ENCODE results near the gene TRPM8.
"Not testable (repeated sequence)": the region's sequence is repeated elsewhere in the genome, so short reads cannot be mapped to it uniquely, and the experiment has no call there.

Gene TRPM8

DNA sequence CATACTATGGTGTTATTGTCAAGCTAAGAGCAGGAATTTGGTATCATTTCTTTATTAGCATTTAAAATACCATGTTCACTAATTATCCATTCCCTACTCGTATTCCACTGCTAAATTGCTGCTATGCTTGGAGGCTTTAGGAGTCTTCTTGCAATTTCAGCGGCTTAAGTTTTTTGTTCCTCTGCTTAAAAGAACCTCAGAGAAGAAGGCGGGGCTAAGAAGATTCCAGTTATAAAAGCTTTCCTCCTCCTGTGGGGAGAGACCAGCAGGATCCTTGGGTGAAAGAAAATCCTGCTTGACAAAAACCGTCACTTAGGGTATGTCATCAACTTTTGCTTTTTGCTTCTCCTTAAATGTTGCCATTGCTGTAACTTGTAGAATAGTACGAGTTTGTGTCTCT is at the start of gene TRPM8:
Gene TRPM8 (plus strand): TSS at position 258 of the 400 bp plus-strand sequence. CDS start 9,165 bp downstream, outside the sequence.
- no peak for DNase-seq

- DNase-seq = peak; percentile 50
These were observed 49.1 kb upstream of the TRPM8 start, which contains the start of gene MSL3B for GRCh38 chr2:233867993-233868532. MSL3B (minus strand) TSS chr2:233868386.

DNA sequence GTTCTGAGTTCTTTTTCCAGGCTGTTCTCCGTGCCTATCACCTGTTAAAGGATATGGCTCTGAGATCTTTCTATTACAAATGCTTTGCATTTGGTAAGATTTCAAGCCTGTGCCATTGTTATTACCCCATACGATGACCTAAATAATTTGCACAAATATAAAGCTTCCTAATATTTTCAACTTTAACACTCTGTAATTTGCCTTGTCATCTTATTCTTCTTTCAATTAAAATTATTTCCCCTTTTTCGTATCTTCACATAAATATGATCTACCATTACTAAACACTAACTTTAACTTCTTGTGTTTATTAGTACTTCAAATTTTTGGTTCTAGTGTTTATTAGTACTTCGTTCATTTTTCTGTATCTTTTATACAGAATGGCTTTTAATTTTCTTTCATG is 45.7 kb upstream of the TRPM8 start:
- no peak for DNase-seq

DNA sequence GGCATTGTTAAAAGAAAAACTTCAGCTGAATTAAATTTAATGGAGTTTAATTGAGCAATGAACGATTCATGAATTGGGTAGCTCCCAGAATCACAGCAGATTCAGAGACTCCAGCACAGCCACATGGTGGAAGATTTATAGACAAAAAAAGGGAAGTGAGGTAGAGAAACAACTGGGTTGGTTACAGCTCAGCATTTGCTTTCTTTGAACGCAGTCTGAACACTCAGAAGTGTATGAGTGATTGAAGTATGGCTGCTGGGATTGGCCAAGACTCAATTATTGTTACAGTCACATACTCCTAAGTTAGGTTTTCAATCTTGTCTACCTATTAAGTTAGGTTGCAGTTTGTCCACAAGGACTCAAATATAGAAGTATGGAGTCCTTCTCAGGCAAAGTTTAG is 45.0 kb upstream of the TRPM8 start:
- not testable (repeated sequence) for DNase-seq

GRCh38 chr2:233882353-233882752 is 34.8 kb upstream of the TRPM8 start:
- no peak for DNase-seq

DNA sequence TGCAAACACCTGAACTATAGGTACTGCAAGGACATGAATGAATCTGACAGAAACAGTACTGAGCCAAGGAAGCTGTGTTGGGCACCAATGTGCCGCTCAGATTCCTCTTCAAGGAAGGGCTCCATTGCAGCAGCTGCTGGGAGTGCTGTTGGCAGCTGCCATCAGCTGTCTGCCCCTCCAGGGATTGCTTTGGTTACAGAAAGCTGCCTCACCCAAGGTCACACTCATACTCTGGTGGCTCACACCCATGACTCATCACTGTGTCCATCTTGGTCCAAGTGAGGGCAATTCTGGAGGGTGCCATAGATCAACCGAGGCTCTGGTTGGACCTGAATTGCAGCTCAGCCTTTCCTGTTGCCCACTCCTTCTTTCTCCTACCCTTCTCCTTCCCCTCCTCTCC is 24.4 kb upstream of the TRPM8 start:
- no peak for DNase-seq

GRCh38 chr2:233896253-233896652 is 20.9 kb upstream of the TRPM8 start:
- DNase-seq = not testable (repeated sequence)

DNA sequence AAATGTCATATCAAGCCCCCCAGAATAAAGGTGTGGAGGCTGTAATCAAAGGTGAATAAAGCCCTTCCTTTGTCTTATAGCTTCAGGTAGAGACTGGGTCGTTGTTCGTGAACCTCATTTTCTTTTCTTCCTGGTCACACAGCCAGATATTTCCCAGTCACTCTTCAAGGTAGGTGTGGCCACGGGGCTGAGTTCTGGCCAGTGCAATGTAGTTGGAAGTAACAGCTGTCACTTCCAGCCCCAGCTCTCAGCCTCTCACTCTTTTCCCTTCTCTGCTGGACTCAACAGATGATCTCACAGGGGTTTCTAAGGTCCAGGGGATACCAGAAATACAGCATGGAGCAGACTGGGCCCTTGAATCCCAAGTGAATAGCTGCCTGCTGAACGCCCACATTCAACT is 15.8 kb upstream of the TRPM8 start:
- no peak for DNase-seq

DNA sequence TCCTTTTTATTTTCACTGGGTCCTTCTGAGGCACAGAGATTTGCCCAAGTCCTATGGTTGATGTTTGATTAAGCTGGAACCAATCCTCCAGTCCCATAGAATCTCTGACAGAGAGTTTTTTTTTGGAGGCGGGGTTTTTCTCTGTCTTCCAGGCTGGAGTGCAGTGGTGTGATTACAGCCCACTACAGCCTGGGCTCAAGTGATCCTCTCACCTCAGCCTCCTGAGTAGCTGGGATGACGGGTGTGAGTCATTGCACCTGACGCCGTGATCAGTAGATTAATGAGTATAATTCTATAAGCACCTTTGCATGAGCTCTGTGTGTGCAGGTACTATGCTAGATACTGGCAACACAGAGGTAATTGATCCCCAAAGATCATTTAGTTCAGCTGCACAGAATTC is 15.3 kb upstream of the TRPM8 start:
- DNase-seq = no peak

DNA sequence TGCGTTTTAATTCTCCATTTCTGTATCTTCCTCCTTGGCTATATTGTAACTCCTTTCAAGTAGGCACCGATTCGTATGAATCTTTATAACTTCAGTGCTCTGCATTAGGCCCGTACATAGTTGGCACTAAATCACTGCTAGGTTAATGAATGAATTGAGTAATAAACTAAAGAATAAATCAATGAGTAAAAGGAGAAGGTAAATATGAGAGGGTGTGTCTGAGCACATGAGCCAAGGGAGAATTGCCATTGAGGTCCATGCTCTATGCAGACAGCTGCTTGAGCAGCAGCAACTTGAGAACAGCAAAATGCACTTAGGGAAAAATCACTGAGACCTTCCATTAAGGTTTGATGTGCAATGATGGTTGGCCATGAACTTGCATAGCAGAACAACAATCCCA is 11.2 kb upstream of the TRPM8 start:
- DNase-seq = no peak

GRCh38 chr2:233907627-233908026 is 9.5 kb upstream of the TRPM8 start:
- no peak for DNase-seq

- peak; percentile 5 for DNase-seq
These were observed 4.3 kb upstream of the TRPM8 start for GRCh38 chr2:233912691-233913423.

DNA sequence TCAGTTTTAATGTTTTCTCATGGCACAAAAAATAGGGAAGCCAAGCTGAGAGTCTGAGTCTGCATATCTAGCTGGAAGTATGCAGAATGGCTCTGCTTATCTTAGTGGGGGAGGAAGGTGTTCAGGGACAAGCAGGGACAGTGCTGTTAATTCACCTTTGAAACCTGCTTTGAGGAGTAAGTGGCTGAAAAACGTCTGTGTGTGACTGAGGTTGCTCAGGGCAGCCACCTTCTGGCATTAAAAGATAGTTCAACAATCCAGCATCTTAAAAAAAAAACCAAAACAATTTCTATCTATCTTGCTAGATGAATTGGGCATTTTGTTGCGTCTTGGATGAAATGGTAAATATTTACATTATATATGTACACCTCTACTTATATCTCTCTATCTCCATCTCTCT is 2.0 kb upstream of the TRPM8 start:
- DNase-seq = no peak

- DNase-seq = no peak
These were observed 2.1 kb downstream of the TRPM8 start for GRCh38 chr2:233919319-233919718.

- no peak for DNase-seq
These were observed 2.8 kb downstream of the TRPM8 start for GRCh38 chr2:233919938-233920337.

DNA sequence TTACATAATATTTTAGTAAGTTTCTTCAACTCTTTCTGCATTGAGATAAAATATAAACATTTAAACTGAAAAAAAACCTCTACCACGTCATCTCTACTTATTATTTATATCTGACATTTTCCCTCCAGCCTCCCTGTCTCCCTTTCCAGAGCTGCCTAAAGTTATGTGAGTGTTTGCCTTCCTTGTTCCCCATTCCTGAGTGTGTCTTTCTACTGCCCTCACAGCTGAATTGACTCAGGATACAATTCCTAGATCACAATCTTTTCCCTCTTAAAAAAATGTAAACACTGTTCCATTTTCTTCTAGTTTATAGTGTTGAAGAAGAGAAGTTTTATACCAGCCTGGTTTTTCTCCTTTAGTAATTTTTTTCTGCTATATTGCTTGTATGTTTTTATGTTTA is 5.3 kb downstream of the TRPM8 start:
- no peak for DNase-seq

- DNase-seq = no peak
These were observed 8.2 kb downstream of the TRPM8 start for GRCh38 chr2:233925402-233925801.

- no peak for DNase-seq
These were observed 9.6 kb downstream of the TRPM8 start for GRCh38 chr2:233926806-233927205.

- DNase-seq = no peak
These were observed 11.6 kb downstream of the TRPM8 start for GRCh38 chr2:233928594-233929351.

DNA sequence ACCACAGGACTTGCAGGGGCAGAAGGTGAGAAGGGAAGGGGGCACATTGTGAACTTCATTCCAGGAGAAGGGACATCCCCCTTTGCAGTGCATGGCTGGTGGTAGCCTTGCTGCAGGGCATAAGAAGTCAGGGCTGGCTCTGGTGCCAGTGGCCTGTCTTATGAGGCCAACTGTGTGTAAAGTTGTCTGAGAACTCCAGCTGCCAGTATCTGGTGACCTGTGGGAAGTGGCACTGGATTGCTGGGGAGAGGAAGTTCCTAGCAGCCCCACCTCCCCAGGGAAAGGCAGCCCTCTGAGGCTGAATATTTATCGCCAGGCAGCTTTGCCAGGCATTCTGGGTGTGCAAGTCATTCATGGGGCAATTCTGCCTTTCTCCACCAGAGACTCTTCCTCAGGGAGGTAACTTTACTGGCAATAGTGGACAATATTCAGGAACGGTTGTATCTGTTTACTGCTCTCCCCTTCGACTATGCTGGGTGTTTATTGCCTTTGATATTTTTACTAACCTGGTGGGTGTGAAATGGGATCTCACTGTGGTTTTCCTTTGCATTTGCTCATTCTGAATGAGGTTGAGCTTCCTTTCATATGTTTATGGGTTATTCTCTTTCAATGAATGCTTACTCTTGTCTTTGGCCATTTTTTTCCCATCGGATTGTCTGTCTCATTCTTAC is 12.3 kb downstream of the TRPM8 start:
- no peak for DNase-seq

- DNase-seq = no peak
These were observed 17.4 kb downstream of the TRPM8 start for GRCh38 chr2:233934524-233934923.

GRCh38 chr2:233935426-233935825 is 18.3 kb downstream of the TRPM8 start:
- DNase-seq = no peak

GRCh38 chr2:233936089-233936488 is 18.9 kb downstream of the TRPM8 start:
- no peak for DNase-seq

All from activated CD4-positive, alpha-beta T cell treated with anti-CD3 and anti-CD28 coated beads, Interleukin-2, amount 50 U/mL, for 1 hour (primary cell).